HG02571 (cell line): ENCODE data around the gene METAP2.

Experiments
- ATAC-seq: cut with Tn5 transposase; IDR thresholded peaks from one replicate; pipeline ENCODE4 v1.9.1; 2021; ENCODE audit warnings: mild to moderate bottlenecking, moderate library complexity; ENCODE audit not compliant: unreplicated experiment

The METAP2 gene

GRCh38 chr12:95509300-95509699, 35.3 kb downstream of the METAP2 start:
- no peak for ATAC-seq

- no peak for ATAC-seq
These were observed 38.0 kb downstream of the METAP2 start for GRCh38 chr12:95511977-95512376.

- ATAC-seq: no peak
These were observed 39.6 kb downstream of the METAP2 start for GRCh38 chr12:95513599-95513998.

- ATAC-seq: no peak
These were observed 41.2 kb downstream of the METAP2 start for GRCh38 chr12:95515197-95515596.

GRCh38 chr12:95516757-95517156, 42.8 kb downstream of the METAP2 start:
- no peak for ATAC-seq

DNA sequence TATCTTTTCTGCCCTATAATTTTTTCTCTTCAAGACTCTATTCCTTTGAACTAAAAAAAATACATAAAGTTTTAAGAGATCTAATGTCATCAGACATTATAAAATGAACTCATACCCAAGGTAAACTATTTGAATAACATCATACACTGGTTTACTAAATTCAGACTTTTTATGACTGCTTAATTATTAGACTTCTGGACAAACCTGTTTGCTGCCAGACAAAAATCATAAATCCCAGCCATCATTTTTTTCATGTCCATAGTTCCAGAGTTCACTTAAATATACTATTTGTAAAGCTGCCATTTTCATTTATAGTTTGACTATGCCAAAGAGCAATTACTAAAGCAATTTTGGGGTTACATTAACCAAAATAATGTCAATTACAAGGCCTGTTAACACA, 43.3 kb downstream of the METAP2 start:
- no peak for ATAC-seq

DNA sequence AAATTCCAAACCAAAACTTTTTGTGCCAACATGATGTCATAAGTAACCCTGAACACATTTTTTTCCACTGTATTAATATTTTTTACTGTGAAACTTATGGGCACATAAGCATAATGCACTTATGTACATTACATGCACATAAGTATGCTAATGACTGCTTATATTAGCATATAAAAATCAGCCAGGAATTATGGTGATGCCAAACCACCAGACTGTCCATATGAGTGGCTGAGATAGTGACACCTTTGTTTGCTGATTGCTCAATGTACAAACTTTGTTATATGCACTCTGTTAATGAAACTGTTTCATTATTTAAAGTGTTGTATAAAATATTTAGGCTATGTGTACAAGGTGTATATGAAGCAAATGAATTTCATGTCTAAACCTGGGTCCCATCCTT, 45.0 kb downstream of the METAP2 start:
- no peak for ATAC-seq

DNA sequence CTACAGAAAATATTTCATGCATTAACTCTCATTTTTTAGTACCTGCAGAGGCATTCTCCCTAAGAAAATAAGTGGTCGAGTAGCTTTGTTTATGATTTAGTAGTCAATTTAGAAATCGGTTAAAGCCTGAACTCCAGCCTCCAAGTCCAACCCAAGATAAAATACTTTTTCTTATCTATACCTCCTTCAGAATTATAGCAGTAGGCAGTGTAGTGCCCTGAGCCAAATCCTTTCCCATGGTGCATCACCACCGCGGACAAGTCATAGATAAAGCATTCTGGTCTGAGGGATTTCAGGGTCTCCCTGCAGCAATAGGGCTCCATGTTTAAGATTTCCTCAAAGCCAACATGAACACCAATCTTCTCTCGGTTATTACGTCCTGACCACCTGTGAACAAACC, 46.9 kb downstream of the METAP2 start:
- no peak for ATAC-seq

- ATAC-seq: no peak
These were observed 48.7 kb downstream of the METAP2 start for GRCh38 chr12:95522692-95523091.

- no peak for ATAC-seq
These were observed 54.5 kb downstream of the METAP2 start for GRCh38 chr12:95528431-95528830.

- no peak for ATAC-seq
These were observed 55.8 kb downstream of the METAP2 start for GRCh38 chr12:95529693-95530225.

DNA sequence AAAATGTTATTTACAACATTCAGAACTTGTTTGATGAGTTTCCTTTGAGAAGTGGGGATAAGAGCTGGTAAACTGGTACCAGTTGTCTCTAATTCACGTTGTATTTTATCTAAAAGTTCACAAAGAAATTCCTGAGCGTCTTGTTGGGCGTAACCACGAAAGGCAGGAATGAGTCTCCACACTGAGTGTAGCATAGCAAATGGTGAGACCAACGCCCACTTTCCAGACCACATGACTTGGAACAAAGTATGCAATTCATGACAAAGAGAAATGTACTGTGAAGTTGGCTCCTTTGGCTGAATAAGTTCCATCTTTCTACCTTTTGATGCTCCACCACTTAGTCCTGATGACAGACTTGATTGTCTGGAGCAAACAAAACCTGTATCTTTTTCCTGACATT, 58.9 kb downstream of the METAP2 start:
- no peak for ATAC-seq

DNA sequence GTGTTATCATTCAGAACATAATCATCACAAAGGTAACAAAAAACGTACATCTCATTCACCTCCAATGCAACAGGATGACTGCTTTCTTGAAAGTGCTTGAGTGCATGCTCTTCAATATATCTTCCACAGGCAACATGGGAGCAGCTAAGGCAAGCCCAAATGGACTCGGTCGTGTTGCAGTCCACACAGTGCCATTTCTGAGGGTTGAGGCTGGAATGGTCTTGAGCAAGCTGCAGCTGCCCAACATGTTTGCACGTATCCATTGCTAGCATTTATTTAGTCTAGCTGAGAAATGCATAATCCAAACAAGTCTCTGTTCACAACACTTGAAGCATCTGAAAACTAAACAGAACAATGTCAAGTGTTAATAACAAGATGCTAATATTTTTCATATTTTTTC, 60.0 kb downstream of the METAP2 start:
- ATAC-seq: no peak

DNA sequence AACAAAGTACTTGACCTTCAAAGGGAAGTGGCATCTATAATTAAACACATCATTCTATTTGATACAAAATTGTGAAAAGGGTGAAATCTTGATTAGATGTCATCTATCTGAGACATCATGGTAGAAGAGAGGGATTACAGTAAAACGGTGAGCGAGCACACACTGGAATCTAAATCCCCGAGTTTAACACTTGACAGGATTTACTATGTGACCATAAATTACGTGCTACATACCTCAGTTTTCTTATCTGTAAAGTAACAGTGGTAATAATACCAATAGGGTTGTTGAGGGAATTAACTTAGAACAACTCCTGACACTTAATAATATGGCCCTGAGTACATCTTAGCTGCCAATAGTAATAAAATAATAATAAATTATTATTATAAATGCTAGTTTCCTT, 64.1 kb downstream of the METAP2 start:
- no peak for ATAC-seq

DNA sequence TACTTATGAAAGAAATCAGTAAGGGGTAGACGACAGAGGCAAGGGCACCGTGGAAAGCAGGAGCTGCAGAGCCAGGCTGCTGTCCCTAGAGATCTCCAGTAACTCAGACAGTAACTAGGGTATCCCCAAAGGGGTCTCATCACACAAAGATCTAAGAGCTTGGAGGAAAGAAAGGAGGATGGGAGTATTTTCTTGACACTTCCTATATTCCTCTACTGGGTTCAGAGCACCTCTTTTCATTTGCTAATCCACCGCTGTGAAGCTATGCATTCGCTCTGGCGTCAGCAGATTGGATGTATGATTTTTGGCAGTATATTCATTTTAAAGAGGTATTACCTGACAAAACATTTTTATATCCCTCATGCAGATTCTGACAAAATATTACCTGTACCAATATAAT, 64.7 kb downstream of the METAP2 start:
- ATAC-seq: no peak

DNA sequence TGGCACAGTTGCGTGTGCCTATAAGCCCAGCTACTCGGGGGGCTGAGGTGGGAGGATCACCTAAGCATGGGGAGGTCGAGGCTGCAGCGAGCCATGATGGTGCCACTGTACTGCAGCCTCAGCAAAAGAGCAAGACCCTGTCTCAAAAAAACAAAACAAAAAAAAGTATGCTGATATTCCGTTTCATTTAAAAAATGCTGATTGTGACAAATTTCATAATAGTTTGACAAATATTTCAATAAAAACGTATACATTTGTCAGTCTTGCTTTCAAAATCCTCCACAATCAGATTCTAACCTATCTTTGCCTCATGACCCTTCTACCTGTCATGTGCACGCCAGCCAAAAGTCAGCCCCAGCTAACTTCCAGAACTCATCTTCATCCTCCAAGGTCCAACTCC, 67.5 kb downstream of the METAP2 start:
- no peak for ATAC-seq

DNA sequence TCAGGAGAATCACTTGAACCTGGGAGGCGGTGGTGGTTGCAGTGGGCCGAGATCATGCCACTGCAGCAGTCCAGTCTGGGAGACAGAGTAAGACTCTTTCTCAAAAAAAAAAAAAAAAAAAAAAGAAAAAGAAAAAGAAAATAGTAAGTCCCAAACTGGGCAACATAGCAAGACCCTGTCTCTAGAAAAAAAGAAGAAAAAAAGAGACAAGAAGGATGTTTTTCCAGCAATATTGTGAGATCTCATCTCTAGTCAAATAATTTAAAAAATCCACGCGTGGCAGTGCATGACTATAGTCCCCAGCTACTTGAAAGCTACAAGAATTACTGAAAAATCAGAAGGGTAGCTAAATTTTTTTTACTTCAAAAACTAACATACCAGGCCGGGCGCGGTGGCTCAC, 69.4 kb downstream of the METAP2 start:
- no peak for ATAC-seq

GRCh38 chr12:95544756-95545155, 70.8 kb downstream of the METAP2 start:
- no peak for ATAC-seq

- no peak for ATAC-seq
These were observed 71.4 kb downstream of the METAP2 start for GRCh38 chr12:95545303-95545702.

GRCh38 chr12:95545731-95546490, 72.0 kb downstream of the METAP2 start:
- no peak for ATAC-seq

- no peak for ATAC-seq
These were observed 72.5 kb downstream of the METAP2 start for GRCh38 chr12:95546491-95546813.

DNA sequence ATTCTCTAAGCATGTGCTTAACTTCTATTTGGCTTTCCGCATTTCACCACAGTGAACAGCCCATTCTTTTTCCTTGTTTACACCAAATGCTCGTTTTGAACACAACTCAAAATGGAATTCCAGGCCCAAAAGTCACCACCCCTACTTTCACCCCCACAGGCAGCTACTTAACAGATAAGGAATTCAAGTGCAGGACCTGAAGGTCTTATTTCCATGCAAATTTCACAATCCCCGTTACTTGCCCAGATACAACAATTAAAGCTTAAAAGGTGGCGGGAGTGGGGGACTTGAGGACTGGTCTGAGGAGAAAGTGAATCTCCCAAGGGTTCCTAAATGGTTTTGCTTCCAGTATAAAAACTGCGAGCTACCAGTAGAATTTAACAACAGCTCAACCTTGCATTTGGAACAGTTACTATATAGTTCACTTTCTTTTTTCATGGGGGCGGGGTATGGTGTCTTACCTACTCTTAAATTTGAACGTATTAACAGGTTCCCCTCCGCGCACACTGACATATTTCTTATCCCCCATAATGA, 73.6 kb downstream of the METAP2 start:
- no peak for ATAC-seq

- no peak for ATAC-seq
These were observed 74.1 kb downstream of the METAP2 start for GRCh38 chr12:95548056-95548538.
